Left ventricle myocardium inferior (tissue), 1 donor: ENCODE data around the gene DLGAP3. TPM values are rescaled to one million over a fixed set of nuclear protein-coding genes. Genes with fewer than 3 reads are reported as not detected.
"Not testable (repeated sequence)": the region's sequence is repeated elsewhere in the genome, so short reads cannot be mapped to it uniquely, and the experiment has no call there.

Experiments
- DNase-seq: peaks from one replicate; pipeline ENCODE4 v3.0.0-alpha.2; 2020
- H3K27ac ChIP-seq: fragments of 200-600 bp; replicated peaks from 2 replicates; pipeline ENCODE4 v1.8.0; 2021
- H3K27me3 ChIP-seq: fragments of 200-600 bp; 2 replicates; pipeline ENCODE4 v1.8.0; 2021; ENCODE audit warnings: low read depth
- H3K36me3 ChIP-seq: fragments of 200-600 bp; 2 replicates; pipeline ENCODE4 v1.8.0; 2021
- H3K4me1 ChIP-seq: fragments of 200-600 bp; 2 replicates; pipeline ENCODE4 v1.8.0; 2021
- H3K4me3 ChIP-seq: fragments of 200-600 bp; 2 replicates; pipeline ENCODE4 v1.8.0; 2021; ENCODE audit warnings: mild to moderate bottlenecking, moderate library complexity
- H3K9me3 ChIP-seq: fragments of 200-600 bp; replicated peaks from 2 replicates; pipeline ENCODE4 v1.8.0; 2021
- CTCF ChIP-seq: fragments of 200-600 bp; IDR thresholded peaks from 2 replicates; pipeline ENCODE4 v1.8.0; 2021; ENCODE audit warnings: antibody characterized with exemption, mild to moderate bottlenecking, borderline replicate concordance
- intact Hi-C: fragments of 100-400 bp; cut with micrococcal nuclease; formaldehyde crosslinking; loops from one replicate; pipeline ENCODE4 v1.11.0; 2022
- total RNA-seq: library from RNA; stranded (reverse); fragmentation: NEBNext Ultra II Directional; extraction: Animal tissue kit (Norgen Biotek cat#: 25700); gene quantifications from one replicate; pipeline ENCODE4 v1.2.1, GENCODE V29; 2021
- donor health status: DM: no; HTN: yes; CAD: no; lungs with severe emphysema.

DLGAP3 gene
- total RNA-seq, 1 donor from 2014 or later = 0.05 TPM

- H3K4me3 ChIP-seq = no peak overlapping the region
- TF ChIP-seq CTCF = no peak
- H3K27ac ChIP-seq = no peak overlapping the region
- peaks cover 2% of the 10 kb centered on the region for H3K36me3 ChIP-seq
- no peak for DNase-seq
- no peaks in the 10 kb centered on the region for H3K9me3 ChIP-seq
- H3K27me3 ChIP-seq = peaks cover 20% of the 10 kb centered on the region
- intact Hi-C loops = no loop called here
- peaks cover 6% of the 10 kb centered on the region for H3K4me1 ChIP-seq
Measured at GRCh38 chr1:34975771-34976170, 46.3 kb upstream of the DLGAP3 start.

- intact Hi-C loops = no loop called here
- peaks cover 6% of the 10 kb centered on the region for H3K4me1 ChIP-seq
- no peak for TF ChIP-seq CTCF
Measured at GRCh38 chr1:34975338-34975737, 45.9 kb upstream of the DLGAP3 start.

GRCh38 chr1:34974626-34975025 is 45.2 kb upstream of the DLGAP3 start:
- intact Hi-C loops = no loop called here

More at GRCh38 chr1:34975338-34975737, 45.9 kb upstream of the DLGAP3 start:
- no peak overlapping the region for H3K4me3 ChIP-seq
- no peak for DNase-seq
- no peak overlapping the region for H3K27ac ChIP-seq
- no peaks in the 10 kb centered on the region for H3K9me3 ChIP-seq
- peaks cover 20% of the 10 kb centered on the region for H3K27me3 ChIP-seq
- no peaks in the 10 kb centered on the region for H3K36me3 ChIP-seq

GRCh38 chr1:34973326-34973725 is 43.9 kb upstream of the DLGAP3 start:
- intact Hi-C loops = no loop called here
- H3K9me3 ChIP-seq = no peaks in the 10 kb centered on the region
- TF ChIP-seq CTCF = no peak

More at GRCh38 chr1:34974626-34975025, 45.2 kb upstream of the DLGAP3 start:
- no peak overlapping the region for H3K4me3 ChIP-seq
- no peaks in the 10 kb centered on the region for H3K9me3 ChIP-seq
- no peak for TF ChIP-seq CTCF
- H3K4me1 ChIP-seq = peaks cover 6% of the 10 kb centered on the region
- no peak overlapping the region for H3K27ac ChIP-seq
- peaks cover 20% of the 10 kb centered on the region for H3K27me3 ChIP-seq
- DNase-seq = no peak
- no peaks in the 10 kb centered on the region for H3K36me3 ChIP-seq

GRCh38 chr1:34970829-34971228 is 41.4 kb upstream of the DLGAP3 start:
- peaks cover 10% of the 10 kb centered on the region for H3K27me3 ChIP-seq
- TF ChIP-seq CTCF = no peak
- H3K36me3 ChIP-seq = no peaks in the 10 kb centered on the region
- no peak overlapping the region for H3K27ac ChIP-seq
- intact Hi-C loops = no loop called here
- H3K4me3 ChIP-seq = no peak overlapping the region
- no peaks in the 10 kb centered on the region for H3K9me3 ChIP-seq
- H3K4me1 ChIP-seq = no peaks in the 10 kb centered on the region
- no peak for DNase-seq

More at GRCh38 chr1:34973326-34973725, 43.9 kb upstream of the DLGAP3 start:
- Histone ChIP-seq H3K27ac (no peak overlapping the region), H3K36me3 (no peaks in the 10 kb centered on the region), H3K4me3 (no peak overlapping the region), H3K27me3 (peaks cover 20% of the 10 kb centered on the region), H3K4me1 (peaks cover 2% of the 10 kb centered on the region)
- no peak for DNase-seq

GRCh38 chr1:34970220-34970735 is 40.8 kb upstream of the DLGAP3 start:
- no peak for TF ChIP-seq CTCF
- DNase-seq = no peak
- peaks cover 10% of the 10 kb centered on the region for H3K27me3 ChIP-seq
- H3K36me3 ChIP-seq = no peaks in the 10 kb centered on the region
- no peaks in the 10 kb centered on the region for H3K9me3 ChIP-seq
- H3K4me1 ChIP-seq = no peaks in the 10 kb centered on the region
- H3K27ac ChIP-seq = no peak overlapping the region
- intact Hi-C loops = no loop called here
- no peak overlapping the region for H3K4me3 ChIP-seq

- H3K4me3 ChIP-seq, H3K9me3 ChIP-seq, intact Hi-C loops, H3K36me3 ChIP-seq, H3K27me3 ChIP-seq, H3K4me1 ChIP-seq, H3K27ac ChIP-seq, DNase-seq: not testable (repeated sequence)
Measured at GRCh38 chr1:34968297-34968696, 38.8 kb upstream of the DLGAP3 start.

GRCh38 chr1:34967672-34968071 is 38.2 kb upstream of the DLGAP3 start:
- H3K36me3 ChIP-seq, H3K4me1 ChIP-seq, H3K27me3 ChIP-seq, H3K4me3 ChIP-seq, DNase-seq, H3K9me3 ChIP-seq, H3K27ac ChIP-seq, intact Hi-C loops: not testable (repeated sequence)
